B cell (primary cell): ENCODE results near the gene PLAGL2. TPM values are rescaled to one million over a fixed set of nuclear protein-coding genes. Genes with fewer than 3 reads are reported as not detected.

Experiments
- ATAC-seq: fragments of 200-7000 bp; cut with Tn5 transposase; one replicate; pipeline ENCODE4 v1.10.0; 2021; ENCODE audit warnings: low read depth, mild to moderate bottlenecking, moderate number of reproducible peaks, moderate library complexity
- CTCF ChIA-PET: fragments of 350-600 bp; sonication (Branson Sonifier 250); formaldehyde crosslinking; loops from one replicate; lab custom pipeline; 2021; ENCODE audit warnings: antibody characterized with exemption, inconsistent platforms; lab: Charles Lee
- POLR2A ChIA-PET: fragments of 350-600 bp; sonication (Branson Sonifier 250); formaldehyde crosslinking; loops from one replicate; lab custom pipeline; 2021; ENCODE audit warnings: antibody characterized with exemption; lab: Charles Lee
- DNase-seq: peaks from one replicate; pipeline ENCODE4 v3.0.0; 2013
- H2AFZ ChIP-seq: 2 replicates; pipeline ENCODE4 v1.6.1; 2012; ENCODE audit warnings: mild to moderate bottlenecking, low read depth, low read length; ENCODE audit not compliant: insufficient read depth, poor library complexity, severe bottlenecking
- H3K27ac ChIP-seq, 2 donors: 1 replicate in 1 of 2; 2 replicates in 1 of 2; pipeline ENCODE4 v1.5.1; 2012 to 2013; ENCODE audit warnings: low read length in 2 of 2, mild to moderate bottlenecking in 2 of 2, moderate library complexity in 1 of 2
- H3K27me3 ChIP-seq, 4 experiments: fragments of 200-600 bp in 1 of 4; sonication (generic) in 1 of 4; replicated peaks in 1 of 4; 1 replicate in 2 of 4; 2 replicates in 2 of 4; pipeline versions ENCODE4 v1.6.1 to v1.7.0; 2013 to 2016; ENCODE audit warnings: low read length in 3 of 4, mild to moderate bottlenecking in 2 of 4, mixed read lengths in 1 of 4, moderate library complexity in 1 of 4; ENCODE audit not compliant: insufficient read depth in 4 of 4, control insufficient read depth in 3 of 4; ENCODE audit errors: control extremely low read depth in 1 of 4
- H3K36me3 ChIP-seq, 2 experiments: replicated peaks in 1 of 2; 1 replicate in 1 of 2; 2 replicates in 1 of 2; pipeline versions ENCODE4 v1.6.1 to v1.7.1; 2013; ENCODE audit warnings: low read length in 1 of 2; ENCODE audit not compliant: insufficient read depth in 2 of 2, control insufficient read depth in 1 of 2; ENCODE audit errors: control extremely low read depth in 1 of 2, extremely low read depth in 1 of 2
- H3K4me1 ChIP-seq, 2 donors: fragments of 200-600 bp in 1 of 2; sonication (generic) in 1 of 2; 1 replicate in 1 of 2; 2 replicates in 1 of 2; pipeline versions ENCODE4 v1.5.1 to v1.6.1; 2013 to 2017; ENCODE audit warnings: low read length in 2 of 2; ENCODE audit not compliant: control insufficient read depth in 2 of 2, insufficient read depth in 2 of 2
- H3K4me2 ChIP-seq: replicated peaks from 2 replicates; pipeline ENCODE3; 2012; ENCODE audit warnings: mild to moderate bottlenecking, low read depth, low read length; ENCODE audit not compliant: poor library complexity, severe bottlenecking
- H3K4me3 ChIP-seq, 5 experiments: fragments of 200-600 bp in 1 of 5; sonication (generic) in 1 of 5; 1 replicate in 3 of 5; 2 replicates in 2 of 5; pipeline versions ENCODE4 v1.5.1 to v1.7.0; 2011 to 2016; ENCODE audit warnings: low read length in 4 of 5, mild to moderate bottlenecking in 4 of 5, low read depth in 2 of 5, control low read depth in 1 of 5, moderate library complexity in 1 of 5; ENCODE audit not compliant: insufficient read depth in 1 of 5; ENCODE audit errors: control extremely low read depth in 1 of 5, extremely low read depth in 1 of 5
- H3K79me2 ChIP-seq: fragments of 200-600 bp; sonication (generic); one replicate; pipeline ENCODE4 v1.6.0; 2016; ENCODE audit warnings: low read length; ENCODE audit not compliant: control insufficient read depth, insufficient read depth
- H3K9ac ChIP-seq: fragments of 200-600 bp; sonication (generic); 2 replicates; pipeline ENCODE4 v1.6.1; 2017; ENCODE audit warnings: mild to moderate bottlenecking, low read length, moderate library complexity
- H3K9me3 ChIP-seq, 3 donors: one replicate each; pipeline versions ENCODE4 v1.6.1 to v1.7.1; 2013; ENCODE audit warnings: low read length in 2 of 3; ENCODE audit not compliant: control insufficient read depth in 2 of 3, insufficient read depth in 1 of 3; ENCODE audit errors: control extremely low read depth in 1 of 3
- H4K20me1 ChIP-seq: 2 replicates; pipeline ENCODE4 v1.6.0; 2012; ENCODE audit warnings: mild to moderate bottlenecking, low read length; ENCODE audit not compliant: insufficient read depth, control insufficient read depth, poor library complexity, severe bottlenecking
- H3K27ac Mint-ChIP-seq: one replicate; pipeline ENCODE4 v1.8.0; 2021; ENCODE audit warnings: mixed read lengths
- H3K27me3 Mint-ChIP-seq: one replicate; pipeline ENCODE4 v1.8.0; 2021; ENCODE audit warnings: mixed read lengths
- H3K4me1 Mint-ChIP-seq: one replicate; pipeline ENCODE4 v1.8.0; 2021; ENCODE audit warnings: mixed read lengths
- H3K4me3 Mint-ChIP-seq: one replicate; pipeline ENCODE4 v1.8.0; 2021; ENCODE audit warnings: mixed read lengths
- H3K9me3 Mint-ChIP-seq: one replicate; pipeline ENCODE4 v1.8.0; 2022; ENCODE audit warnings: mixed read lengths; ENCODE audit not compliant: insufficient read depth
- EZH2 ChIP-seq: IDR thresholded peaks from 2 replicates; pipeline ENCODE4 v1.6.1; 2012; ENCODE audit warnings: borderline replicate concordance, low read depth, mild to moderate bottlenecking, moderate library complexity, low read length; ENCODE audit not compliant: insufficient read depth, poor library complexity, severe bottlenecking
- whole genome bisulfite sequencing: methylation state at CpG from one replicate; pipeline ENCODE4 v1.1.5; 2013; ENCODE audit warnings: missing lambda C conversion rate; ENCODE audit not compliant: insufficient coverage; 5-methylcytosine and 5-hydroxymethylcytosine counted together
- intact Hi-C: fragments of 100-400 bp; cut with micrococcal nuclease; formaldehyde crosslinking; loops from one replicate; pipeline ENCODE4 v1.10.0; 2022
- polyA plus RNA-seq: library from polyadenylated mRNA; depleted of rRNA; stranded (reverse); fragments of >200 nt; gene quantifications from 2 replicates; pipeline ENCODE4 v1.2.3, GENCODE V29; 2012
- total RNA-seq, 2 donors: library from RNA; stranded (reverse); fragments of 120-200 nt in 1 of 2; gene quantifications; 1 replicate in 1 of 2; 2 replicates in 1 of 2; pipeline versions ENCODE4 v1.2.3 to v1.2.4, GENCODE V29; 2013 to 2022
- TF ChIP-seq, protein P1 (sequence below): fragments of 200-600 bp; IDR thresholded peaks from one replicate; pipeline ENCODE4 v1.8.0; 2022; ENCODE audit warnings: antibody characterized with exemption, mild to moderate bottlenecking

PLAGL2 gene
- total and polyA plus RNA-seq, 2 donors (not counting 1 experiment from before 2014, with no cell fraction given): 4.4 to 18.4 TPM

DNA sequence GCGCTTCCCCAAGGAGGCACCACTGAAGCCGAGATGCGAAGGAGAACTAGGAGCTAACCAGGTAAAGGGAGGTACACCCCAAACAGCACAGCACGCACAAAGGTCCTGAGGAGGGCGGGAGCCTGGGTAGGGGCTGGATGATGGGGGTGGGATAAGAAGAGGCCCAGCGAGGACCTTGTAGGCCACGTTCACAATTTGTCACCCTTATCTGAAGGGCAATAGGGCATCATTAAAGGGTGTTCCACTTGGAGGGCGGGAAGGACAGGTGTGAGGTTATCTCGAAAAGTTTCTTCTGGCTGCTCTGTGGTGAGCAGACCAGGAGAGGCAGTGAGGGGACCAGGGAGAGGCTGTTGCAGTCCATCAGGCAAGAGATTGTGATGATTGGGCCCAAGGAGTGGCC is 25.7 kb upstream of the PLAGL2 start:
- ChIA-PET CTCF (interaction anchor here (1.2 kb wide), 1 partner anchor 18 kb away, joined by 4 read pairs; no protein-coding TSS in a partner anchor), POLR2A (no interaction called here)
- no peaks in the 10 kb centered on the region for H3K27me3 Mint-ChIP-seq
- H3K27ac Mint-ChIP-seq: peak overlapping the region; percentile 10
- Histone ChIP-seq H3K36me3 (peaks cover 0 to 67% of the 10 kb centered on the region in 2 experiments), H3K4me3 (no peak overlapping the region), H3K4me2 (no peak overlapping the region), H3K4me1 (peaks cover 4 to 16% of the 10 kb centered on the region in 2 donors), H3K27me3 (no peaks in the 10 kb centered on the region), H3K9me3 (no peaks in the 10 kb centered on the region), H3K79me2 (no peaks in the 10 kb centered on the region), H3K27ac (no peak overlapping the region), H2AFZ (no peak overlapping the region), H4K20me1 (no peaks in the 10 kb centered on the region), H3K9ac (no peak overlapping the region)
- 98% methylated on average over 9 of the region's 9 CpGs for WGBS
- H3K4me1 Mint-ChIP-seq: peaks cover 10% of the 10 kb centered on the region
- intact Hi-C loops: loop anchor here (10.0 kb wide), 1 partner anchor 422 kb away; no protein-coding TSS in a partner anchor
- H3K9me3 Mint-ChIP-seq: no peaks in the 10 kb centered on the region
- no peak overlapping the region for H3K4me3 Mint-ChIP-seq
- no peak for DNase-seq
- ATAC-seq: no peak
- TF ChIP-seq EZH2: no peak
- TF ChIP-seq, protein P1, sequence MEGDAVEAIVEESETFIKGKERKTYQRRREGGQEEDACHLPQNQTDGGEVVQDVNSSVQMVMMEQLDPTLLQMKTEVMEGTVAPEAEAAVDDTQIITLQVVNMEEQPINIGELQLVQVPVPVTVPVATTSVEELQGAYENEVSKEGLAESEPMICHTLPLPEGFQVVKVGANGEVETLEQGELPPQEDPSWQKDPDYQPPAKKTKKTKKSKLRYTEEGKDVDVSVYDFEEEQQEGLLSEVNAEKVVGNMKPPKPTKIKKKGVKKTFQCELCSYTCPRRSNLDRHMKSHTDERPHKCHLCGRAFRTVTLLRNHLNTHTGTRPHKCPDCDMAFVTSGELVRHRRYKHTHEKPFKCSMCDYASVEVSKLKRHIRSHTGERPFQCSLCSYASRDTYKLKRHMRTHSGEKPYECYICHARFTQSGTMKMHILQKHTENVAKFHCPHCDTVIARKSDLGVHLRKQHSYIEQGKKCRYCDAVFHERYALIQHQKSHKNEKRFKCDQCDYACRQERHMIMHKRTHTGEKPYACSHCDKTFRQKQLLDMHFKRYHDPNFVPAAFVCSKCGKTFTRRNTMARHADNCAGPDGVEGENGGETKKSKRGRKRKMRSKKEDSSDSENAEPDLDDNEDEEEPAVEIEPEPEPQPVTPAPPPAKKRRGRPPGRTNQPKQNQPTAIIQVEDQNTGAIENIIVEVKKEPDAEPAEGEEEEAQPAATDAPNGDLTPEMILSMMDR: no peak

DNA sequence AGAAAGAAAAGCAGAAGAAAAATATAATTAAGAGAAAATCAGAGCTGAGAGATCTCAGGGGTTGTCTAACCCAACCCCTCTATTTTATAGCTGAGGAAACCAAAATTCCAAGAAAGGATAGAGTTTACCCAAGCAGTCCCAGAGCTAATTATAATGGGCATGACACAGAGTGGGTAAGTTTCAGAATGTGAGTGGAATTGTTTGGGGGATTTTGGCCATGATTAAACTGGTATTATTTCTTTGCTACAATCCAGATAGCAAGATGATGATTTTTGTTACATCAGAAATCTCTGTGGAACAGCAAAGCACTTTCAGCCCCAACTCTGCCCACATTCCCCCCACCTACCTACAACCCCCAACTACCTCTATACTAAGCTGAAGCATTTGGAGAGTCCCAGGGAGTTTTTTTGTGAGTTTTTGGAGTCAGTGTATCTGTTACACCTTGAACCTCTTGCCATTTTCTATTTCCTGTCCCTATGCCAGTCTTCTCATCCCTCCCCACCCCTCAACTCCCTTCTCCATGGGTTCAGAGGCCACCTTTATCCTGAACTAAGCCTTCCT is 24.9 kb upstream of the PLAGL2 start:
- TF ChIP-seq, protein P1: no peak
- no peak for TF ChIP-seq EZH2
- H3K4me1 Mint-ChIP-seq: peaks cover 10% of the 10 kb centered on the region
- CTCF ChIA-PET: interaction anchor here (1.2 kb wide), 1 partner anchor 17 kb away, joined by 4 read pairs; no protein-coding TSS in a partner anchor
- Histone ChIP-seq H3K27ac (peak overlapping the region in 1 of 2 donors; percentile 48), H3K9ac (no peak overlapping the region), H3K9me3 (no peaks in the 10 kb centered on the region), H3K36me3 (peaks cover 0 to 74% of the 10 kb centered on the region in 2 experiments), H3K4me3 (no peak overlapping the region), H3K27me3 (no peaks in the 10 kb centered on the region), H4K20me1 (no peaks in the 10 kb centered on the region), H2AFZ (peak overlapping the region; percentile 13), H3K79me2 (no peaks in the 10 kb centered on the region), H3K4me2 (no peak overlapping the region), H3K4me1 (peaks cover 4 to 16% of the 10 kb centered on the region in 2 donors)
- H3K4me3 Mint-ChIP-seq: no peak overlapping the region
- no peaks in the 10 kb centered on the region for H3K27me3 Mint-ChIP-seq
- no peaks in the 10 kb centered on the region for H3K9me3 Mint-ChIP-seq
- POLR2A ChIA-PET: no interaction called here
- DNase-seq (no peak), ATAC-seq (no peak)
- intact Hi-C loops: loop anchor here (10.0 kb wide), 1 partner anchor 422 kb away; no protein-coding TSS in a partner anchor
- peak overlapping the region; percentile 70 for H3K27ac Mint-ChIP-seq
